ENCODE measurements around the gene PRKCA.
"Not testable (repeated sequence)": the region's sequence is repeated elsewhere in the genome, so short reads cannot be mapped to it uniquely, and the experiment has no call there.

Gene PRKCA

DNA sequence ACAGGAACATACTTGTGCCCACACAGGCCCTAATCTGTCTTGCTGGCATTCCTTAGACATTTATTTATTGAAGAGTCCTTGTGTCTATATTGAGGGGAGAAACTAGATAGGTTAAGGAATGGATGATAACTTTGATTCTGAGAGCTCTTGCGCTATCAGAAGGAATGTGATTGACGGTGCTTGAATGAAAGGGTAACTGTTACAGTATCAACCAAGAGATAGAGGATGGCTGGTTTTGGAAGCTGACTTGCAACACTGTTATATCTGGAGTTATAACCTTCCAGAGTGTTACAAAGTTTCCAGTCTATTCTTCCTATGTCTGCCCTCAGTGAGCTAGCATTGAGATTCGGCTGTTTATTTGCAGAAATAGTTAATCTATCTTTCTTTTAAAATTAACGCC, 36.5 kb downstream of the PRKCA start:
- no peak for DNase-seq (ENCODE audit: low read depth, low spot score)
- TF ChIP-seq, protein P1, sequence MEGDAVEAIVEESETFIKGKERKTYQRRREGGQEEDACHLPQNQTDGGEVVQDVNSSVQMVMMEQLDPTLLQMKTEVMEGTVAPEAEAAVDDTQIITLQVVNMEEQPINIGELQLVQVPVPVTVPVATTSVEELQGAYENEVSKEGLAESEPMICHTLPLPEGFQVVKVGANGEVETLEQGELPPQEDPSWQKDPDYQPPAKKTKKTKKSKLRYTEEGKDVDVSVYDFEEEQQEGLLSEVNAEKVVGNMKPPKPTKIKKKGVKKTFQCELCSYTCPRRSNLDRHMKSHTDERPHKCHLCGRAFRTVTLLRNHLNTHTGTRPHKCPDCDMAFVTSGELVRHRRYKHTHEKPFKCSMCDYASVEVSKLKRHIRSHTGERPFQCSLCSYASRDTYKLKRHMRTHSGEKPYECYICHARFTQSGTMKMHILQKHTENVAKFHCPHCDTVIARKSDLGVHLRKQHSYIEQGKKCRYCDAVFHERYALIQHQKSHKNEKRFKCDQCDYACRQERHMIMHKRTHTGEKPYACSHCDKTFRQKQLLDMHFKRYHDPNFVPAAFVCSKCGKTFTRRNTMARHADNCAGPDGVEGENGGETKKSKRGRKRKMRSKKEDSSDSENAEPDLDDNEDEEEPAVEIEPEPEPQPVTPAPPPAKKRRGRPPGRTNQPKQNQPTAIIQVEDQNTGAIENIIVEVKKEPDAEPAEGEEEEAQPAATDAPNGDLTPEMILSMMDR (IDR thresholded peaks at IDR 0.05; ENCODE audit: insufficient read depth, low read length, missing control alignments), result no peak
- ChIA-PET CTCF (interaction anchor here (1.1 to 1.7 kb wide), 2 partner anchors 9 to 11 kb away, joined by 3 to 5 read pairs; no protein-coding TSS in a partner anchor), POLR2A (no interaction called here)
- no peak overlapping the region for H3K4me3 ChIP-seq (ENCODE audit: low read depth, low read length)

DNA sequence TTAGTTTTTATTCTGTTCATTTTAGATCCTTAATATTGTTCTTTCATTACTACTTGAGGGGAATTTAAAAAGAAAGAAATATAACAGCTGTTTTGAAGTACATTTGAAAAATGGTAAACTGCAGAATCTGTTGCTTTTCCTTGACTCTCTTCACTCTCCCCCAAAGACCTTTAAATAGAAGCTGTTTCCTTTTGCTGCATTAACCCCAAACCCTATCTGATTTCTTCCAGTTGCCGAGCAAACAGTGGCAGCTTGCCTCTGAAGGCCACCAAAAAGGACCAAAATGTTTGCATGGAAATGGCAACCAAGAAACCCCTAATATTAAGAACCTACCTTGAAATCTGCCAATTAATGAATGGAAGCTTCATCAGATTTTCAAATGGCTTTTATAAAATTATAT, 37.1 kb downstream of the PRKCA start:
- ChIA-PET CTCF (interaction anchor here (1.1 to 1.7 kb wide), 2 partner anchors 10 kb away, joined by 3 to 5 read pairs; no protein-coding TSS in a partner anchor), POLR2A (no interaction called here)
- H3K4me3 ChIP-seq (ENCODE audit: low read depth, low read length), result no peak overlapping the region
- DNase-seq (ENCODE audit: low read depth, low spot score), result no peak
- TF ChIP-seq, protein P1 (IDR thresholded peaks at IDR 0.05; ENCODE audit: insufficient read depth, low read length, missing control alignments), result no peak

DNA sequence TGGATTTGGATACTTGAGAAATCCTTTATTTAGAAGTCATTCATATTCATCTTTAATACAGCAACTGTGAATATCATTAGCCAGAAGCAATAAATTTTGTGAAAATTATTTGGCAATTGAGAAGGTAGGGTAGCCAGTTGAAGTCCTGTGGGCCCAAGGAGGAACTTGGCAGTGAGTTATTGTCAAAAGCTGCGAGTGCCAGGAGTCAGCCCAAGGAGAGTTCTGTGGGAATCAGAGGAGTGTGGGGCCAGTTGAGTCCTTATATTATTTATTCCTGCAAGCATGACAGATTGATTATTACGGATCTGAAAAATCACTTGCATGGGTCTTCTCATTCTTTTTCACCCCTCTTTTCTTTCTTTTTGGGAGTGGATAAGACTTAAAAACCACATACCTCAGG, 38.3 kb downstream of the PRKCA start:
- ChIA-PET POLR2A (no interaction called here), CTCF (interaction anchor here (1.3 kb wide), 1 partner anchor 226 kb away, joined by 3 read pairs; no protein-coding TSS in a partner anchor)
- TF ChIP-seq, protein P1 (IDR thresholded peaks at IDR 0.05; ENCODE audit: insufficient read depth, low read length, missing control alignments), result no peak
- H3K4me3 ChIP-seq (ENCODE audit: low read depth, low read length), result no peak overlapping the region
- DNase-seq (ENCODE audit: low read depth, low spot score), result no peak

DNA sequence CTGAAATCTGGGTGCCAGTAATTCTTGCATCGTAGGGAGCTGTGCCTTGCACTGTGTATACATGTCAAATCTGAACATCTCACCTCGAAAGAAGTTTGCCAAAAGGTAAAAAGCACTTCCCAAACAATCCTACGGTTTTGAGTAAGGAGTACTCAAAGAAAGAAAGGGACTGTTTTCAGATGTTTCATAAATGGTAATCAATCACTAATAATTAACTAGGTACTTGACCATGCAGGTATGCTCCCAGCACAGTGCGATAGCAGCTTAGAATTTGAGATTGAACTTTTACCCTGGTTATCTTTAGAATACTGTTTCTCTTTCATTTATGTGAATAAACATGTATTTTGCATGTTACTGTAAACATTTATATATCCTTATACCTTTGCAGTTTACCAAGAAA, 39.0 kb downstream of the PRKCA start:
- CTCF ChIA-PET, result interaction anchor here (0.7 to 1.3 kb wide), 2 partner anchors 89 to 226 kb away, joined by 3 read pairs; no protein-coding TSS in a partner anchor
- no peak for DNase-seq (ENCODE audit: low read depth, low spot score)
- no peak overlapping the region for H3K4me3 ChIP-seq (ENCODE audit: low read depth, low read length)
- TF ChIP-seq, protein P1 (IDR thresholded peaks at IDR 0.05; ENCODE audit: insufficient read depth, low read length, missing control alignments), result no peak
- POLR2A ChIA-PET, result no interaction called here

DNA sequence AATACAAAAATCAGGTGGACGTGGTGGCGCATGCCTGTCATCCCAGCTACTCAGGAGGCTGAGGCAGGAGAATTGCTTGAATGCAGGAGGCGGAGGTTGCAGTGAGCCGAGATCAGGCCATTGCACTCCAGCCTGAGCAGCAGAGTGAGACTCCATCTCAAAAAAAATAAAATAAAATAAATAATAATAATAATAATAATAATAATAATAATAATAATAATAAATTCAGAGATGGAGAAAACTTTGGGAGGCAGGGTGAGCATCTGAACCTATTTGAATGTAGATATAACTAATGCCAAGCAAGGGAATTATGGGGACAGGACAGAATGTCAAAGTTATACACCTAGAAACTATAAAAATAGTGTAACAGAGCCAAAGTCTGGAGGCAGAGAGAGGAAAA, 39.9 kb downstream of the PRKCA start:
- CTCF ChIA-PET; DNase-seq (ENCODE audit: low read depth, low spot score); POLR2A ChIA-PET; H3K4me3 ChIP-seq (ENCODE audit: low read depth, low read length): not testable (repeated sequence)

DNA sequence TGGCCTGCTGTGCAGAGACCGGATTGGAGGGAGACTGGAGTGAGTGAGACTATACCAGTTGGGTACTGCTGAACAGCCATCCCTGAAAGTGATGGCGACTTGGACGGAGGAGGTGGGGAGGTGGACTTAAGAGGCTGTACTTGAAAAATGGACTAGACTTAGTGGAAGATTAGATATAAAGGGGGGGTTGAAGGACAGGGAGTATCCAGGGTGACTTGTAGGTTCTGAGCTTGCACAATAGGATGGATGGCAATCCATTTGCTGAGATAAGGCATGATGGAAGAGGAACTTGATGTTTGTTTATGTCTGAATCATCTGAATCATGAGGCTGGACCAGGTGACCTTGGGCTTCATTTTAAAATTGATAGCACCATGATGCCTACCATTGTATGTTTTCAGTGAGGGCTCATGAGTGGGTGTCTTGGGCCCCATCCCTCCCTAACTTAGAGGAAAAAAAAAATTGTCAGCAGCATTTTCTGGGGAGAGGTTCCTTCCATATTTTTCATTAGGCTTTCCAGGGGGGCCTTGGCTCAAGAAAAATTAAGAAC, 41.2 kb downstream of the PRKCA start:
- H3K4me3 ChIP-seq (ENCODE audit: low read depth, low read length), result no peak overlapping the region
- TF ChIP-seq, protein P1 (IDR thresholded peaks at IDR 0.05; ENCODE audit: insufficient read depth, low read length, missing control alignments), result no peak
- ChIA-PET CTCF (no interaction called here), POLR2A (no interaction called here)
- no peak for DNase-seq (ENCODE audit: low read depth, low spot score)

DNA sequence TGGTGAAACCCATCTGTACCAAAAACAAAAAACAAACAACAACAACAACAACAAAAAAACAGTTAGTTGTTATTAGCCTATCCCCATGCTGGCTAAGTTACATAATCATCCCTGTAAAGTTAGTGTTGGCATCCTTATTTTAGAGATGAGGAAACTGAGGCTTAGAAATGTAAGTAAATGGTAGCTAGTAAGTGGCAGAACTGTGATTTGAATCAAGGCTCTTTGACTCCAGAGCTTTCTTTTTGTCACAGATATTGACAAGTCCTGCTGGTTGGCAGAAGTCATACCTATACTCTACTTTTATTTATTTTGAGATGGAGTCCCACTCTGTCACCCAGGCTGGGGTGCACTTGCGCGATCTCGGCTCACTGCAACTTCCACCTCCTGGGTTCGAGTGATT, 42.1 kb downstream of the PRKCA start:
- ChIA-PET CTCF (no interaction called here), POLR2A (no interaction called here)
- TF ChIP-seq, protein P1 (IDR thresholded peaks at IDR 0.05; ENCODE audit: insufficient read depth, low read length, missing control alignments), result no peak
- no peak for DNase-seq (ENCODE audit: low read depth, low spot score)
- H3K4me3 ChIP-seq (ENCODE audit: low read depth, low read length), result no peak overlapping the region
